GM23338 (cell line): Measurements from ENCODE around the gene SART1.

Source experiments
- CREB1 ChIP-seq: fragments of 250-450 bp; sonication (Bioruptor Pico); IDR thresholded peaks from 2 replicates; pipeline ENCODE4 v1.5.0; 2020; ENCODE audit warnings: low read depth, mild to moderate bottlenecking, moderate library complexity
- EZH2 ChIP-seq: fragments of 200-600 bp; sonication (generic); IDR thresholded peaks from one replicate; pipeline ENCODE4 v1.8.0; 2017; ENCODE audit warnings: antibody characterized with exemption, mild to moderate bottlenecking, low read depth; ENCODE audit not compliant: unreplicated experiment
- EZH2phosphoT487 ChIP-seq: fragments of 200-600 bp; sonication (generic); IDR thresholded peaks from one replicate; pipeline ENCODE4 v1.8.1; 2018; ENCODE audit warnings: antibody characterized with exemption; ENCODE audit not compliant: unreplicated experiment
- JUNB ChIP-seq: IDR thresholded peaks from one replicate; pipeline ENCODE4 v1.6.1; 2016; ENCODE audit warnings: antibody characterized with exemption; ENCODE audit not compliant: unreplicated experiment
- POLR2AphosphoS5 ChIP-seq: IDR thresholded peaks from 2 replicates; pipeline ENCODE4 v1.6.1; 2016; ENCODE audit warnings: antibody characterized with exemption, low read depth
- ZNF114 ChIP-seq: fragments of 250-450 bp; sonication (Bioruptor Pico); IDR thresholded peaks from 2 replicates; pipeline ENCODE4 v1.5.0; 2020; ENCODE audit warnings: mild to moderate bottlenecking, moderate library complexity
- TF ChIP-seq, protein P1 (sequence below), 2 experiments: fragments of 200-600 bp in 1 of 2; sonication (generic) in 1 of 2; conservative IDR thresholded peaks; 2 replicates each; pipeline versions ENCODE4 v1.5.1 to v1.6.1; 2016 to 2017; ENCODE audit warnings: antibody characterized with exemption in 2 of 2, low read depth in 2 of 2, mild to moderate bottlenecking in 2 of 2, moderate library complexity in 1 of 2
- TF ChIP-seq, protein P2 (sequence below): IDR thresholded peaks from one replicate; pipeline ENCODE4 v1.6.1; 2018; ENCODE audit warnings: antibody characterized with exemption; ENCODE audit not compliant: unreplicated experiment

DNA sequence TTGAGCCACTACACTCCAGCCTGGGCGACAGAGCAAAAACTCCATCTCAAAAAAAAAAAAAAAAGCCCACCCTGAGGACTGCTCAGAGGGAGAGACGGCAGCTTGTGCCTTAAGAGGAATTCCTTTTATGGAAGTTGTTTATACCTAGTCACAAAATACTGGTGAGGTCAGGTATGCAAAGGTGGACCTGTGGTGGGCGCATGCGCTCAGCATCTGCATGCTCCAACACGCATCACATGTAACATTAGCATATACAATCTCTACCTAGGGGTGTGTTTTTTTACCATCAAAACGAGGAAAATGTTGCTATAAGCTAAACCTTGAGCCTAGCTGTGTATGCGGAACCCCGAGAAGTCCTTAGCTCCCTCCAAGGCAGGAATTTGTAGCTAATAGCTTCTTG is 6.8 kb upstream of the SART1 start:
- TF ChIP-seq, protein P1, sequence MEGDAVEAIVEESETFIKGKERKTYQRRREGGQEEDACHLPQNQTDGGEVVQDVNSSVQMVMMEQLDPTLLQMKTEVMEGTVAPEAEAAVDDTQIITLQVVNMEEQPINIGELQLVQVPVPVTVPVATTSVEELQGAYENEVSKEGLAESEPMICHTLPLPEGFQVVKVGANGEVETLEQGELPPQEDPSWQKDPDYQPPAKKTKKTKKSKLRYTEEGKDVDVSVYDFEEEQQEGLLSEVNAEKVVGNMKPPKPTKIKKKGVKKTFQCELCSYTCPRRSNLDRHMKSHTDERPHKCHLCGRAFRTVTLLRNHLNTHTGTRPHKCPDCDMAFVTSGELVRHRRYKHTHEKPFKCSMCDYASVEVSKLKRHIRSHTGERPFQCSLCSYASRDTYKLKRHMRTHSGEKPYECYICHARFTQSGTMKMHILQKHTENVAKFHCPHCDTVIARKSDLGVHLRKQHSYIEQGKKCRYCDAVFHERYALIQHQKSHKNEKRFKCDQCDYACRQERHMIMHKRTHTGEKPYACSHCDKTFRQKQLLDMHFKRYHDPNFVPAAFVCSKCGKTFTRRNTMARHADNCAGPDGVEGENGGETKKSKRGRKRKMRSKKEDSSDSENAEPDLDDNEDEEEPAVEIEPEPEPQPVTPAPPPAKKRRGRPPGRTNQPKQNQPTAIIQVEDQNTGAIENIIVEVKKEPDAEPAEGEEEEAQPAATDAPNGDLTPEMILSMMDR (conservative IDR thresholded peaks at IDR 0.05; ENCODE audit: low read depth in 2 of 2), result no peak
- no peak for TF ChIP-seq JUNB
- TF ChIP-seq POLR2AphosphoS5, result no peak
- TF ChIP-seq EZH2phosphoT487, result no peak
- TF ChIP-seq EZH2, result no peak
- TF ChIP-seq, protein P2, sequence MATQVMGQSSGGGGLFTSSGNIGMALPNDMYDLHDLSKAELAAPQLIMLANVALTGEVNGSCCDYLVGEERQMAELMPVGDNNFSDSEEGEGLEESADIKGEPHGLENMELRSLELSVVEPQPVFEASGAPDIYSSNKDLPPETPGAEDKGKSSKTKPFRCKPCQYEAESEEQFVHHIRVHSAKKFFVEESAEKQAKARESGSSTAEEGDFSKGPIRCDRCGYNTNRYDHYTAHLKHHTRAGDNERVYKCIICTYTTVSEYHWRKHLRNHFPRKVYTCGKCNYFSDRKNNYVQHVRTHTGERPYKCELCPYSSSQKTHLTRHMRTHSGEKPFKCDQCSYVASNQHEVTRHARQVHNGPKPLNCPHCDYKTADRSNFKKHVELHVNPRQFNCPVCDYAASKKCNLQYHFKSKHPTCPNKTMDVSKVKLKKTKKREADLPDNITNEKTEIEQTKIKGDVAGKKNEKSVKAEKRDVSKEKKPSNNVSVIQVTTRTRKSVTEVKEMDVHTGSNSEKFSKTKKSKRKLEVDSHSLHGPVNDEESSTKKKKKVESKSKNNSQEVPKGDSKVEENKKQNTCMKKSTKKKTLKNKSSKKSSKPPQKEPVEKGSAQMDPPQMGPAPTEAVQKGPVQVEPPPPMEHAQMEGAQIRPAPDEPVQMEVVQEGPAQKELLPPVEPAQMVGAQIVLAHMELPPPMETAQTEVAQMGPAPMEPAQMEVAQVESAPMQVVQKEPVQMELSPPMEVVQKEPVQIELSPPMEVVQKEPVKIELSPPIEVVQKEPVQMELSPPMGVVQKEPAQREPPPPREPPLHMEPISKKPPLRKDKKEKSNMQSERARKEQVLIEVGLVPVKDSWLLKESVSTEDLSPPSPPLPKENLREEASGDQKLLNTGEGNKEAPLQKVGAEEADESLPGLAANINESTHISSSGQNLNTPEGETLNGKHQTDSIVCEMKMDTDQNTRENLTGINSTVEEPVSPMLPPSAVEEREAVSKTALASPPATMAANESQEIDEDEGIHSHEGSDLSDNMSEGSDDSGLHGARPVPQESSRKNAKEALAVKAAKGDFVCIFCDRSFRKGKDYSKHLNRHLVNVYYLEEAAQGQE, result no peak
- TF ChIP-seq CREB1 (CRISPR knock-in tag), result no peak
- TF ChIP-seq ZNF114 (CRISPR knock-in tag), result no peak
